Medulla oblongata (tissue), 1 donor: ENCODE measurements around the gene PEMT.
"Not testable (repeated sequence)": the region's sequence is repeated elsewhere in the genome, so short reads cannot be mapped to it uniquely, and the experiment has no call there.

ENCODE experiments used
- DNase-seq: peaks from one replicate; pipeline ENCODE4 v3.0.0-alpha.2; 2015; ENCODE audit errors: extremely low spot score

Gene PEMT

GRCh38 chr17:17591355-17592298, at the start of gene PEMT:
TSS of gene PEMT (minus strand) at chr17:17591708. CDS start at chr17:17591626, 82 bp downstream.
- DNase-seq = peak; percentile 99

- DNase-seq = not testable (repeated sequence)
These were observed 48.3 kb upstream of the PEMT start for GRCh38 chr17:17639661-17640270.

GRCh38 chr17:17638467-17638866, 47.0 kb upstream of the PEMT start:
- no peak for DNase-seq

GRCh38 chr17:17636272-17636885, 44.9 kb upstream of the PEMT start:
- DNase-seq = peak; percentile 16

- not testable (repeated sequence) for DNase-seq
These were observed 44.2 kb upstream of the PEMT start for GRCh38 chr17:17635537-17636271.

GRCh38 chr17:17635126-17635525, 43.6 kb upstream of the PEMT start:
- DNase-seq = no peak

GRCh38 chr17:17633310-17633709, 41.8 kb upstream of the PEMT start:
- no peak for DNase-seq

- not testable (repeated sequence) for DNase-seq
These were observed 41.2 kb upstream of the PEMT start for GRCh38 chr17:17632690-17633089.

GRCh38 chr17:17628388-17629008, 37.0 kb upstream of the PEMT start:
- no peak for DNase-seq

GRCh38 chr17:17626840-17627239, 35.3 kb upstream of the PEMT start:
- no peak for DNase-seq

- DNase-seq = no peak
These were observed 34.8 kb upstream of the PEMT start for GRCh38 chr17:17626151-17626805.

GRCh38 chr17:17624741-17625140, 33.2 kb upstream of the PEMT start:
- no peak for DNase-seq

- no peak for DNase-seq
These were observed 32.4 kb upstream of the PEMT start for GRCh38 chr17:17623904-17624303.

GRCh38 chr17:17621254-17621653, 29.7 kb upstream of the PEMT start:
- no peak for DNase-seq

- peak; percentile 63 for DNase-seq
These were observed 22.2 kb upstream of the PEMT start for GRCh38 chr17:17613708-17614114.

- DNase-seq = no peak
These were observed 20.8 kb upstream of the PEMT start for GRCh38 chr17:17612085-17613022.

GRCh38 chr17:17609121-17609520, 17.6 kb upstream of the PEMT start:
- no peak for DNase-seq

GRCh38 chr17:17606416-17607000, 15.0 kb upstream of the PEMT start:
- DNase-seq = no peak

GRCh38 chr17:17605729-17606088, 14.2 kb upstream of the PEMT start:
- DNase-seq = no peak
